K562 treated with DMSO at 1 percent for 48 hours (cell line): ENCODE measurements around the gene GORAB. TPM values are rescaled to one million over a fixed set of nuclear protein-coding genes. Genes with fewer than 3 reads are reported as not detected.

Experiments used
- total RNA-seq: library from RNA; unstranded; fragments of 300-600 nt; gene quantifications from 2 replicates; pipeline ENCODE4 v1.2.3, GENCODE V29; 2022; ENCODE audit warnings: low replicate concordance; ENCODE audit errors: extremely low read depth

GORAB gene
- not detected in 2 replicates for total RNA-seq

GRCh38 chr1:170531758-170532657, at the start of gene GORAB:
TSS of gene GORAB (plus strand) at chr1:170532166. CDS start at chr1:170532224, 58 bp downstream.

Other genes with a start within 250 kb of the GORAB start
- not detected in 2 replicates for gene PRRX1, start 132.0 kb downstream of the GORAB start, total RNA-seq